Activated CD4-positive, alpha-beta T cell treated with anti-CD3 and anti-CD28 coated beads, Interleukin-2, amount 50 U/mL, for 24 hours (primary cell): ENCODE results near the gene DCAF17.
"Not testable (repeated sequence)": the region's sequence is repeated elsewhere in the genome, so short reads cannot be mapped to it uniquely, and the experiment has no call there.

ENCODE experiments used
- DNase-seq, 2 donors: peaks; one replicate each; pipeline ENCODE4 v3.0.0-alpha.2; 2020; ENCODE audit warnings: low read depth in 1 of 2, low spot score in 1 of 2

The DCAF17 gene

GRCh38 chr2:171410624-171411023 is 23.4 kb upstream of the DCAF17 start:
- no peak for DNase-seq

GRCh38 chr2:171411214-171411613 is 22.8 kb upstream of the DCAF17 start:
- DNase-seq: no peak

- DNase-seq: no peak
These were observed 22.1 kb upstream of the DCAF17 start for GRCh38 chr2:171411791-171412483.

- no peak for DNase-seq
These were observed 21.4 kb upstream of the DCAF17 start for GRCh38 chr2:171412571-171413175.

GRCh38 chr2:171414645-171415044 is 19.4 kb upstream of the DCAF17 start:
- DNase-seq: peak in 1 of 2 donors; percentile 12

- peak; percentile 51 to 84 for DNase-seq
These were observed 17.8 kb upstream of the DCAF17 start for GRCh38 chr2:171416009-171416926.

GRCh38 chr2:171419333-171419732 is 14.7 kb upstream of the DCAF17 start:
- DNase-seq: no peak

GRCh38 chr2:171420728-171421563 is 13.1 kb upstream of the DCAF17 start:
- DNase-seq: no peak

GRCh38 chr2:171422710-171423495 is 11.1 kb upstream of the DCAF17 start:
- DNase-seq: not testable (repeated sequence)

GRCh38 chr2:171430516-171431410 is 3.3 kb upstream of the DCAF17 start:
- no peak for DNase-seq

- DNase-seq: no peak
These were observed 2.3 kb upstream of the DCAF17 start for GRCh38 chr2:171431677-171432167.

GRCh38 chr2:171432206-171432968 is 1.6 kb upstream of the DCAF17 start:
- no peak for DNase-seq

- peak; percentile 28 to 40 for DNase-seq
These were observed 860 bp upstream of the DCAF17 start for GRCh38 chr2:171432969-171433762.

GRCh38 chr2:171433763-171434012 is 338 bp upstream of the DCAF17 start, which contains the start of gene METTL8:
TSS of gene METTL8 (minus strand) at chr2:171433990. CDS start at chr2:171392185, 41,805 bp downstream.
- no peak for DNase-seq

- no peak for DNase-seq
These were observed 2.3 kb downstream of the DCAF17 start for GRCh38 chr2:171436307-171436706.

- DNase-seq: no peak
These were observed 7.4 kb downstream of the DCAF17 start for GRCh38 chr2:171441470-171441869.

GRCh38 chr2:171447675-171448074 is 13.6 kb downstream of the DCAF17 start:
- DNase-seq: no peak

GRCh38 chr2:171451074-171451473 is 17.0 kb downstream of the DCAF17 start:
- DNase-seq: no peak
